ENCODE data around the gene DNASE2B. TPM values are rescaled to one million over a fixed set of nuclear protein-coding genes. Genes with fewer than 3 reads are reported as not detected.
"Not testable (repeated sequence)": the region's sequence is repeated elsewhere in the genome, so short reads cannot be mapped to it uniquely, and the experiment has no call there.

DNASE2B gene
- total and polyA plus RNA-seq, 2 experiments from 2014 or later, result not detected

DNA sequence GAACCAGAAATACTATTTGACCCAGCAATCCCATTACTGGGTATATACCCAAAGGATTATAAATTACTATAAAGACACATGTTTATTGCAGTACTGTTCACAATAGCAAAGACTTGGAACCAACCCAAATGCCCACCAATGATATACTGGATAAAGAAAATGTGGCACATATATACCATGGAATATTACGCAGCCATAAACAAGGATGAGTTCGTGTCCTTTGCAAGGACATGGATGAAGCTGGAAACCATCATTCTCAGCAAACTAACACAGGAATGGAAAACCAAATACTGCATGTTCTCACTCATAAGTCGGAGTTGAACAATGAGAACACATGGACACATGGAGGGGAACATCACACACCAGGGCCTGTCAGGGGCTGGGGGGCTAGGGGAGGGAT, 50.4 kb downstream of the DNASE2B start:
- H3K27ac ChIP-seq (ENCODE audit: low read depth); H3K27ac Mint-ChIP-seq; H3K36me3 Mint-ChIP-seq (ENCODE audit: low read depth); H3F3A ChIP-seq (replicated peaks; ENCODE audit: low read depth); H3K4me3 ChIP-seq; H2AFZ ChIP-seq; H3K4me3 Mint-ChIP-seq; H4K20me1 ChIP-seq (replicated peaks; ENCODE audit: insufficient read depth); H3K9me3 Mint-ChIP-seq; H3K4me1 Mint-ChIP-seq; H3K27me3 ChIP-seq (ENCODE audit: insufficient read depth); H3K36me3 ChIP-seq (ENCODE audit: insufficient read depth); ATAC-seq; H3K4me2 ChIP-seq; H3K27me3 Mint-ChIP-seq (ENCODE audit: insufficient read depth, low read depth, poor library complexity); H3K4me1 ChIP-seq (ENCODE audit: insufficient read depth); DNase-seq (ENCODE audit: low spot score); H3K9me2 ChIP-seq (ENCODE audit: insufficient read depth); H3K79me2 ChIP-seq (replicated peaks; ENCODE audit: insufficient read depth): not testable (repeated sequence)

DNA sequence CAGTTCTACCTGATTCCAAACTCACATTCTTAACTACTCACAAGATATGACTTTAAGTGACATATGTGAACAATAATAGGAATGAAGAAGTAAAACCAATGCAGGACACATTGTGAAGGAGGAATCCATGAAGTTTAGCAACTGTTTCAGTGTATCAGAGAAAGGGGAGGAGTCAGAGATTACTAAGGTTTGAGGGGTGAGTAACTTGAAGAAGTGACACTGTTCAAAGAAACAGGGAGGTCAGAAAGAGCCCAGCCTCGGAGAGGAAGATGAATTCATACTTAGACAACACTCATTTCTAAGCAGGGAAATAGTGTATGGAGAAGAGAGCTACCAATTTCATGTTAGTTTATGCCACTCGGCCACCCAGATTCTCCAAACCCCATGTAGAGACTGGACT, 52.6 kb downstream of the DNASE2B start:
- Histone ChIP-seq H3K27ac (ENCODE audit: low read depth) (no peak overlapping the region), H3K9me2 (ENCODE audit: insufficient read depth) (no peaks in the 10 kb centered on the region), H3K36me3 (ENCODE audit: insufficient read depth) (no peaks in the 10 kb centered on the region), H2AFZ (no peak overlapping the region), H4K20me1 (replicated peaks; ENCODE audit: insufficient read depth) (no peaks in the 10 kb centered on the region), H3K27me3 (ENCODE audit: insufficient read depth) (no peaks in the 10 kb centered on the region), H3F3A (replicated peaks; ENCODE audit: low read depth) (no peaks in the 10 kb centered on the region), H3K4me3 (no peak overlapping the region), H3K4me2 (no peak overlapping the region), H3K79me2 (replicated peaks; ENCODE audit: insufficient read depth) (no peaks in the 10 kb centered on the region), H3K4me1 (ENCODE audit: insufficient read depth) (no peaks in the 10 kb centered on the region)
- Mint-ChIP-seq H3K27me3 (ENCODE audit: insufficient read depth, low read depth, poor library complexity) (peaks cover 2% of the 10 kb centered on the region), H3K27ac (no peak overlapping the region), H3K36me3 (ENCODE audit: low read depth) (no peaks in the 10 kb centered on the region), H3K9me3 (no peaks in the 10 kb centered on the region), H3K4me3 (no peak overlapping the region), H3K4me1 (no peaks in the 10 kb centered on the region)
- ATAC-seq, result no peak
- TF ChIP-seq ZNF114 (CRISPR knock-in tag; IDR thresholded peaks at IDR 0.05) (no peak), ZNF331 (CRISPR knock-in tag; IDR thresholded peaks at IDR 0.05; ENCODE audit: low read depth) (no peak), STAT1 (IDR thresholded peaks at IDR 0.05; ENCODE audit: unreplicated experiment) (no peak), POLR2AphosphoS5 (IDR thresholded peaks at IDR 0.05; ENCODE audit: low read depth) (no peak), JUNB (IDR thresholded peaks at IDR 0.05; ENCODE audit: unreplicated experiment) (no peak), CREB1 (CRISPR knock-in tag; IDR thresholded peaks at IDR 0.05; ENCODE audit: low read depth) (no peak), EZH2 (IDR thresholded peaks at IDR 0.05; ENCODE audit: low read depth, unreplicated experiment) (no peak)
- TF ChIP-seq, protein P1, sequence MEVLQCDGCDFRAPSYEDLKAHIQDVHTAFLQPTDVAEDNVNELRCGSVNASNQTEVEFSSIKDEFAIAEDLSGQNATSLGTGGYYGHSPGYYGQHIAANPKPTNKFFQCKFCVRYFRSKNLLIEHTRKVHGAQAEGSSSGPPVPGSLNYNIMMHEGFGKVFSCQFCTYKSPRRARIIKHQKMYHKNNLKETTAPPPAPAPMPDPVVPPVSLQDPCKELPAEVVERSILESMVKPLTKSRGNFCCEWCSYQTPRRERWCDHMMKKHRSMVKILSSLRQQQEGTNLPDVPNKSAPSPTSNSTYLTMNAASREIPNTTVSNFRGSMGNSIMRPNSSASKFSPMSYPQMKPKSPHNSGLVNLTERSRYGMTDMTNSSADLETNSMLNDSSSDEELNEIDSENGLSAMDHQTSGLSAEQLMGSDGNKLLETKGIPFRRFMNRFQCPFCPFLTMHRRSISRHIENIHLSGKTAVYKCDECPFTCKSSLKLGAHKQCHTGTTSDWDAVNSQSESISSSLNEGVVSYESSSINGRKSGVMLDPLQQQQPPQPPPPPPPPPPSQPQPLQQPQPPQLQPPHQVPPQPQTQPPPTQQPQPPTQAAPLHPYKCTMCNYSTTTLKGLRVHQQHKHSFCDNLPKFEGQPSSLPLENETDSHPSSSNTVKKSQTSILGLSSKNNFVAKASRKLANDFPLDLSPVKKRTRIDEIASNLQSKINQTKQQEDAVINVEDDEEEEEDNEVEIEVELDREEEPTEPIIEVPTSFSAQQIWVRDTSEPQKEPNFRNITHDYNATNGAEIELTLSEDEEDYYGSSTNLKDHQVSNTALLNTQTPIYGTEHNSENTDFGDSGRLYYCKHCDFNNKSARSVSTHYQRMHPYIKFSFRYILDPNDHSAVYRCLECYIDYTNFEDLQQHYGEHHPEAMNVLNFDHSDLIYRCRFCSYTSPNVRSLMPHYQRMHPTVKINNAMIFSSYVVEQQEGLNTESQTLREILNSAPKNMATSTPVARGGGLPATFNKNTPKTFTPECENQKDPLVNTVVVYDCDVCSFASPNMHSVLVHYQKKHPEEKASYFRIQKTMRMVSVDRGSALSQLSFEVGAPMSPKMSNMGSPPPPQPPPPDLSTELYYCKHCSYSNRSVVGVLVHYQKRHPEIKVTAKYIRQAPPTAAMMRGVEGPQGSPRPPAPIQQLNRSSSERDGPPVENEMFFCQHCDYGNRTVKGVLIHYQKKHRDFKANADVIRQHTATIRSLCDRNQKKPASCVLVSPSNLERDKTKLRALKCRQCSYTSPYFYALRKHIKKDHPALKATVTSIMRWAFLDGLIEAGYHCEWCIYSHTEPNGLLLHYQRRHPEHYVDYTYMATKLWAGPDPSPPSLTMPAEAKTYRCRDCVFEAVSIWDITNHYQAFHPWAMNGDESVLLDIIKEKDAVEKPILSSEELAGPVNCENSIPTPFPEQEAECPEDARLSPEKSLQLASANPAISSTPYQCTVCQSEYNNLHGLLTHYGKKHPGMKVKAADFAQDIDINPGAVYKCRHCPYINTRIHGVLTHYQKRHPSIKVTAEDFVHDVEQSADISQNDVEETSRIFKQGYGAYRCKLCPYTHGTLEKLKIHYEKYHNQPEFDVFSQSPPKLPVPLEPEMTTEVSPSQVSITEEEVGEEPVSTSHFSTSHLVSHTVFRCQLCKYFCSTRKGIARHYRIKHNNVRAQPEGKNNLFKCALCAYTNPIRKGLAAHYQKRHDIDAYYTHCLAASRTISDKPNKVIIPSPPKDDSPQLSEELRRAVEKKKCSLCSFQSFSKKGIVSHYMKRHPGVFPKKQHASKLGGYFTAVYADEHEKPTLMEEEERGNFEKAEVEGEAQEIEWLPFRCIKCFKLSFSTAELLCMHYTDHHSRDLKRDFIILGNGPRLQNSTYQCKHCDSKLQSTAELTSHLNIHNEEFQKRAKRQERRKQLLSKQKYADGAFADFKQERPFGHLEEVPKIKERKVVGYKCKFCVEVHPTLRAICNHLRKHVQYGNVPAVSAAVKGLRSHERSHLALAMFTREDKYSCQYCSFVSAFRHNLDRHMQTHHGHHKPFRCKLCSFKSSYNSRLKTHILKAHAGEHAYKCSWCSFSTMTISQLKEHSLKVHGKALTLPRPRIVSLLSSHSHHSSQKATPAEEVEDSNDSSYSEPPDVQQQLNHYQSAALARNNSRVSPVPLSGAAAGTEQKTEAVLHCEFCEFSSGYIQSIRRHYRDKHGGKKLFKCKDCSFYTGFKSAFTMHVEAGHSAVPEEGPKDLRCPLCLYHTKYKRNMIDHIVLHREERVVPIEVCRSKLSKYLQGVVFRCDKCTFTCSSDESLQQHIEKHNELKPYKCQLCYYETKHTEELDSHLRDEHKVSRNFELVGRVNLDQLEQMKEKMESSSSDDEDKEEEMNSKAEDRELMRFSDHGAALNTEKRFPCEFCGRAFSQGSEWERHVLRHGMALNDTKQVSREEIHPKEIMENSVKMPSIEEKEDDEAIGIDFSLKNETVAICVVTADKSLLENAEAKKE (CRISPR knock-in tag; IDR thresholded peaks at IDR 0.05), result no peak
- TF ChIP-seq, protein P2, sequence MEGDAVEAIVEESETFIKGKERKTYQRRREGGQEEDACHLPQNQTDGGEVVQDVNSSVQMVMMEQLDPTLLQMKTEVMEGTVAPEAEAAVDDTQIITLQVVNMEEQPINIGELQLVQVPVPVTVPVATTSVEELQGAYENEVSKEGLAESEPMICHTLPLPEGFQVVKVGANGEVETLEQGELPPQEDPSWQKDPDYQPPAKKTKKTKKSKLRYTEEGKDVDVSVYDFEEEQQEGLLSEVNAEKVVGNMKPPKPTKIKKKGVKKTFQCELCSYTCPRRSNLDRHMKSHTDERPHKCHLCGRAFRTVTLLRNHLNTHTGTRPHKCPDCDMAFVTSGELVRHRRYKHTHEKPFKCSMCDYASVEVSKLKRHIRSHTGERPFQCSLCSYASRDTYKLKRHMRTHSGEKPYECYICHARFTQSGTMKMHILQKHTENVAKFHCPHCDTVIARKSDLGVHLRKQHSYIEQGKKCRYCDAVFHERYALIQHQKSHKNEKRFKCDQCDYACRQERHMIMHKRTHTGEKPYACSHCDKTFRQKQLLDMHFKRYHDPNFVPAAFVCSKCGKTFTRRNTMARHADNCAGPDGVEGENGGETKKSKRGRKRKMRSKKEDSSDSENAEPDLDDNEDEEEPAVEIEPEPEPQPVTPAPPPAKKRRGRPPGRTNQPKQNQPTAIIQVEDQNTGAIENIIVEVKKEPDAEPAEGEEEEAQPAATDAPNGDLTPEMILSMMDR (conservative IDR thresholded peaks at IDR 0.05; ENCODE audit: low read depth in 2 of 2), result no peak
- TF ChIP-seq, protein P3, sequence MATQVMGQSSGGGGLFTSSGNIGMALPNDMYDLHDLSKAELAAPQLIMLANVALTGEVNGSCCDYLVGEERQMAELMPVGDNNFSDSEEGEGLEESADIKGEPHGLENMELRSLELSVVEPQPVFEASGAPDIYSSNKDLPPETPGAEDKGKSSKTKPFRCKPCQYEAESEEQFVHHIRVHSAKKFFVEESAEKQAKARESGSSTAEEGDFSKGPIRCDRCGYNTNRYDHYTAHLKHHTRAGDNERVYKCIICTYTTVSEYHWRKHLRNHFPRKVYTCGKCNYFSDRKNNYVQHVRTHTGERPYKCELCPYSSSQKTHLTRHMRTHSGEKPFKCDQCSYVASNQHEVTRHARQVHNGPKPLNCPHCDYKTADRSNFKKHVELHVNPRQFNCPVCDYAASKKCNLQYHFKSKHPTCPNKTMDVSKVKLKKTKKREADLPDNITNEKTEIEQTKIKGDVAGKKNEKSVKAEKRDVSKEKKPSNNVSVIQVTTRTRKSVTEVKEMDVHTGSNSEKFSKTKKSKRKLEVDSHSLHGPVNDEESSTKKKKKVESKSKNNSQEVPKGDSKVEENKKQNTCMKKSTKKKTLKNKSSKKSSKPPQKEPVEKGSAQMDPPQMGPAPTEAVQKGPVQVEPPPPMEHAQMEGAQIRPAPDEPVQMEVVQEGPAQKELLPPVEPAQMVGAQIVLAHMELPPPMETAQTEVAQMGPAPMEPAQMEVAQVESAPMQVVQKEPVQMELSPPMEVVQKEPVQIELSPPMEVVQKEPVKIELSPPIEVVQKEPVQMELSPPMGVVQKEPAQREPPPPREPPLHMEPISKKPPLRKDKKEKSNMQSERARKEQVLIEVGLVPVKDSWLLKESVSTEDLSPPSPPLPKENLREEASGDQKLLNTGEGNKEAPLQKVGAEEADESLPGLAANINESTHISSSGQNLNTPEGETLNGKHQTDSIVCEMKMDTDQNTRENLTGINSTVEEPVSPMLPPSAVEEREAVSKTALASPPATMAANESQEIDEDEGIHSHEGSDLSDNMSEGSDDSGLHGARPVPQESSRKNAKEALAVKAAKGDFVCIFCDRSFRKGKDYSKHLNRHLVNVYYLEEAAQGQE (IDR thresholded peaks at IDR 0.05; ENCODE audit: unreplicated experiment), result no peak
- TF ChIP-seq, protein P4, sequence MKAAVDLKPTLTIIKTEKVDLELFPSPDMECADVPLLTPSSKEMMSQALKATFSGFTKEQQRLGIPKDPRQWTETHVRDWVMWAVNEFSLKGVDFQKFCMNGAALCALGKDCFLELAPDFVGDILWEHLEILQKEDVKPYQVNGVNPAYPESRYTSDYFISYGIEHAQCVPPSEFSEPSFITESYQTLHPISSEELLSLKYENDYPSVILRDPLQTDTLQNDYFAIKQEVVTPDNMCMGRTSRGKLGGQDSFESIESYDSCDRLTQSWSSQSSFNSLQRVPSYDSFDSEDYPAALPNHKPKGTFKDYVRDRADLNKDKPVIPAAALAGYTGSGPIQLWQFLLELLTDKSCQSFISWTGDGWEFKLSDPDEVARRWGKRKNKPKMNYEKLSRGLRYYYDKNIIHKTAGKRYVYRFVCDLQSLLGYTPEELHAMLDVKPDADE (IDR thresholded peaks at IDR 0.05), result no peak
- DNase-seq (ENCODE audit: low spot score), result no peak
